ENCODE results near the gene MAN2B2.

Gene MAN2B2

GRCh38 chr4:6595897-6596537 lies 21.0 kb downstream of the MAN2B2 start:
- no peak for DNase-seq (ENCODE audit: low read depth in 2 of 2)

- DNase-seq (ENCODE audit: low read depth in 2 of 2) = no peak
These were observed 22.0 kb downstream of the MAN2B2 start for GRCh38 chr4:6596948-6597347.

DNA sequence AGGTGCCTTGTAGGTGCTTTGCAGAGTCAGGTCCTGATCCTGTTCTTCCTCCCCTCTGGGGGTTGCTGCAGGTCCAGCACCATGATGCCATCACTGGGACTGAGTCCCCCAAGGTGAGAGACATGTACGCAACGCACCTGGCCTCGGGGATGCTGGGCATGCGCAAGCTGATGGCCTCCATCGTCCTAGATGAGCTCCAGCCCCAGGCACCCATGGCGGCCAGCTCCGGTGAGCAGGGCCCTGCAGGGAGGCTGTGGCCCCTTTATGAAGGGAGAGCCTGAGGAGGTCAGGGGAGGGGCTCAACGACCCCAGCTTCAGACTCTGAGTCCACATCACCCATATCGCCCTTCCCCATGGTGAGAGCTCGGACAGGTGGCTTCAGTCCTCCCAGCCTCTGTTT lies 23.1 kb downstream of the MAN2B2 start:
- no peak for DNase-seq (ENCODE audit: low read depth in 2 of 2)

- DNase-seq (ENCODE audit: low read depth in 2 of 2) = no peak
These were observed 23.7 kb downstream of the MAN2B2 start for GRCh38 chr4:6598641-6599040.

DNA sequence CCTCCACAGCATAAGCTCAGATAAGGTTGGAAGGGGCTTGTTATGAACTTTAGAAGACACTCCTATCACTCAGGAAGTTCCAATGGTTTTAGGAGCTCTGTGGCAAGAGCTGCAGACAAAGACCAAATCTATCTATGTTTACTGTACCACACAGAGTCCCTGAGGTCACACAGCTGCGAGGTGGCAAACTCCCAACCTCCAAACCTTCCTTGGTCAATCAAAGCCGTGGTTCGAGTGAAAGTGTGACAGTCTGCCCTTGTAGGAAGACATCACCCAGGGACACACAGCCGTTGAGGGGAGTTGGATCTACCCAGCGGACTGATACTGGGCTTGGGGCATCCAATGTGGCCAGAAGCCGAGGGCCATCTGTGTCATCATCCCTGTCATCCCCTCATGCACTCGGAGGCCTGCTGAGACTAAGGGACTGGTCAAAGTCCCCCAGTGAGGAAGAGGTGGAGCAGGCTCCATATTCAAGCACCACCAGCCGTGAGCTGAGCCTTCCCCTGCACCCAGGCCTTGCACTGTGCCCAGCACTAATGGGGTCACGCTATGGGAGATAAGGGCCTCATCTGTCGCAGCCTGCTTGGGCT lies 26.8 kb downstream of the MAN2B2 start:
- no peak for DNase-seq (ENCODE audit: low read depth in 2 of 2)

DNA sequence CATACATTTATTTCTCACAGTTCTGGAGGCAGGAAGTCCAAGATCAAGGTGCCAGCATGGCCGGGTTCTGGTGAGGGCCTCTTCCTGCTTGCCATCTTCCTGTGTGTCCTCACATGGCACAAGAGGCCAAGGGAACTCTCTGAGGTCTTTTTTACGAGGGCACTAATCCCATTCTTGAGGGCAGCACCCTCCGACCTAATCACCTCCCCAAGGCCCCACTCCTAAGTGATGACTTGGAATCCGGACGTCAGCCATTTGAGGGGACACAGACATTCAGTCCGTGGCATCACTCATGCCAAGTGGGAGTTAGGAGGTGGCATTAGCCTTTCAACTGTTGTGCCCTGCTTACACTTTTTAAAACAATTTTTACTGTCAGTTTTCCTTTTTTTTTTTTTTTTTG lies 27.3 kb downstream of the MAN2B2 start:
- DNase-seq (ENCODE audit: low read depth in 2 of 2) = no peak

- no peak for DNase-seq (ENCODE audit: low read depth in 2 of 2)
These were observed 28.1 kb downstream of the MAN2B2 start for GRCh38 chr4:6603128-6603527.

DNA sequence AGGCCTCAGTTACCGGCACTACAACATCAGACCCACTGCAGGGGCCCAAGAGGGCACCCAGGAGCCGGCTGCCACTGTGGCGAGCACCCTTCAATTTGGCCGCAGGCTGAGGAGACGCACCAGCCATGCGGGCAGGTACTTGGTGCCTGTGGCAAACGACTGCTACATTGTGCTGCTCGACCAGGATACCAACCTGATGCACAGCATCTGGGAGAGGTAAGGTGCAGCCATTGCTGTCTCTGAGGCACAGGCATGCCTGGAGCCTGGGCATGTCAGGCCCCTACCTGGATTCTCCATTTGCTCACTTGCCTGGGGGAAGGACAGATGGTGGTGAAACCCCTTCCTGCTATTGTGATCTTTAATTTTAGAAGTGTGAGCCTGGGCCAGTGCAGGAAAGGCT lies 30.1 kb downstream of the MAN2B2 start:
- no peak for DNase-seq (ENCODE audit: low read depth in 2 of 2)

GRCh38 chr4:6605605-6606004 lies 30.6 kb downstream of the MAN2B2 start:
- DNase-seq (ENCODE audit: low read depth in 2 of 2) = no peak

- DNase-seq (ENCODE audit: low read depth in 2 of 2) = no peak
These were observed 31.7 kb downstream of the MAN2B2 start for GRCh38 chr4:6606465-6607235.

DNA sequence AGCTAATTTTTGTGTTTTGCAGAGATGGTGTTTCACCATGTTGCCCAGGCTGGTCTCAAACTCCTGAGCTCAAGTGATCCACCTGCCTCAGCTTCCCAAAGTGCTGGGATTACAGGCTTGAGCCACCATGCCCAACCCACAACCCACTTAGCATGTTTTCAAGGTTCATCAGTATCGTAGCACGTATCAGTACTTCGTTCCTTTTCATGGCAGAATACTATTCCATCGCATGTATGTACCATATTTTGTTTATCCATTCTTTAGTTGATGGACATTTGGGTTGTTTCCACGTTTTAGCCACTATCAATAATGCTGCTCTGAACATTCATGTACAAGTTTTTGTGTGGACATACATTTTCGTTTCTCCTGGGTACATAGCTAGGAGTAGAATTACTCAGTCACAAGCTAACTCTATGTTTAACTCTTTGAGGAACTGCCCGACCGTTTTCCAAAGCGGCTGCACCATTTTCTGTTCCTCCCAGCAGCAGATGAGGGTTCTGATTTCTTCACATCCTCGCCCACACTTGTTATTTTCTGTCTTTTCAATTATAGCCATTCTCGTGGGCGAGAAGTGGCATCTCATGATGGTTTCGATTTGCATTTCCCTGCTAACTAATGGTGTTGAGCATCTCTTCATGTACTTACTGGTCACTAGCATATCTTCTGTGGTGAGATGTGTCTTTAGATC lies 32.5 kb downstream of the MAN2B2 start:
- no peak for DNase-seq (ENCODE audit: low read depth in 2 of 2)

DNA sequence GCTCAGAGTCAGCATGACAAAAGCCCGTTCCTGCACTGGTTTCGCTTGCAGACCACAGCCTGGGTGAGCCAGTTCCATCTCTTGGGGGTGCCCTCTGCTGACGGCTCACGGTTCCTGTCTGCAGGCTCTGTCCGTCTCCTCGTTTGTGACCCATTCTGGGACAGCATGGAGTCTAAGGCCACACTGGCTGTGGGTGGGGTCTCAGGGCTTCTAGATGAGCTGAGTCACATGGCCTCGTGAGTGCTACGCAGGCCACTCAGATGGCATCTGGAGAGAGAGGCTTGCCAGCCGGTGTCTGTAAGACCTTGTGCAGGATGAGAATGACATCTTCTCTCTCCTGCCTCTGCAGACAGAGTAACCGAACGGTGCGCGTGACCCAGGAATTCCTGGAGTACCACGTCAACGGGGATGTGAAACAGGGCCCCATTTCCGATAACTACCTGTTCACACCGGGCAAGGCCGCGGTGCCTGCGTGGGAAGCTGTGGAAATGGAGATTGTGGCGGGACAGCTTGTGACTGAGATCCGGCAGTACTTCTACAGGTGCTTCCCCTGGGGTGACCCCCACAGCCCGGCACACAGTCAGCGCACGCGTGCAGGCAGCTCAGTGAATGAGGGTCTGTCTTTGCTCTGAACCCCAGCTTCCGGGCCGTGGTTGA lies 33.9 kb downstream of the MAN2B2 start:
- no peak for DNase-seq (ENCODE audit: low read depth in 2 of 2)

DNA sequence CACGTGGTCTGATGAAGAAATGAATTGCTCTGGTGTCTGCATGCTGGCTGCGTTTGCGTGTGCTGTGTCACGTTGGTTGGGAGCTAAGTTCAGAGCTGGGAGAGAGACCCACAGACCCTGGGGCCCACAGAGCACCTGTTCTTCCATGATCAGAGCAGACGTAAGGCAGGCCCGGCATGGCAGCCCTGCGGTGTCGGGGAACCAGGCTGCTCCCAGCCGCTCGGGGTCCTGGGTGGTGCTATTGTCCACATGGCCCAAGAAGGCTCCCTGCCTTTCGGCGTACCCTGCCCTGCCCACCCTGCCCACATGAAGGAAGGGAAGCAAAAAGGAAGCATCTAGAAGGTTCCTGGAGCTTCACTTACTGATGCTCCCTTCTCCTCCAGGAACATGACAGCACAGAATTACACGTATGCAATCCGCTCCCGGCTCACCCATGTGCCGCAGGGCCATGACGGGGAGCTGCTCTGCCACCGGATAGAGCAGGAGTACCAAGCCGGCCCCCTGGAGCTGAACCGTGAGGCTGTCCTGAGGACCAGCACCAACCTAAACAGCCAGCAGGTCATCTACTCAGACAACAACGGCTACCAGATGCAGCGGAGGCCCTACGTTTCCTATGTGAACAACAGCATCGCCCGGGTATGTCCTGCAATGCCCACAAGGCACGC lies 34.6 kb downstream of the MAN2B2 start:
- no peak for DNase-seq (ENCODE audit: low read depth in 2 of 2)

GRCh38 chr4:6610856-6611430 lies 36.0 kb downstream of the MAN2B2 start:
- no peak for DNase-seq (ENCODE audit: low read depth in 2 of 2)

DNA sequence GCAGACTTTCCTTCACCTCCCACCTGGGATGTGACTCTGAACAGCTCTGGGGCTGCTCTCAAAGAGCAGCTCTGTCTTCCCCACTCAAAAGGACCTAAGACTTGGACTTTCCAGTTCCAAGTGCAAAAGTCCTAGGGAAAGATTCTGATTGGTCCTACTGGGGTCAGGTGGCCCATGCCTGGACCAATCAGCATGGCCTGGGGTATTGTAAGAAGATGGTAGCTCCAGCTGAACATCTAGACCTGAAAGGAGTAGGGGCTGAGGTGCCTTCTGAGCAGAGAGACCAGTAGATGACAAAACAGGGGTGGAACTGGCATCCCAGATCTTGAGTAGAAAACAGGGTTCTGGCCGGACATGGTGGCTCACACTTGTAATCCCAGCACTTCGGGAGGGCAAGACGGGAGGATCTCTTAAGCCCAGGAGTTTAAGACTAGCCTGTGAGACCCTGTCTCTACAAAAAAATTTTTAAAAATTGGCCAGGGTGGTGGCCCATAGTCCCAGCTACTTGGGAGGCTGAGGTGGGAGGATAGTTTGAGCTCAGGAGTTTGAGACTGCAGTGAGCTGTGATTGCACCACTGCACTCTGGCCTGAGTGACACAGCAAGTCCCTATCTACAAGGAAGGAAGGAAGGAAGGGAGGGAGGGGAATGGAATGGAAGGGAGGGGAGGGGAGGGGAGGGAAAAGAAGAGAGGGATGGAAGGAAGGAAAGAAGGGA lies 38.1 kb downstream of the MAN2B2 start:
- DNase-seq (ENCODE audit: low read depth in 2 of 2) = no peak

- no peak for DNase-seq (ENCODE audit: low read depth in 2 of 2)
These were observed 39.0 kb downstream of the MAN2B2 start for GRCh38 chr4:6613676-6614651.

GRCh38 chr4:6614701-6615230 lies 39.8 kb downstream of the MAN2B2 start:
- DNase-seq (ENCODE audit: low read depth in 2 of 2) = no peak

DNA sequence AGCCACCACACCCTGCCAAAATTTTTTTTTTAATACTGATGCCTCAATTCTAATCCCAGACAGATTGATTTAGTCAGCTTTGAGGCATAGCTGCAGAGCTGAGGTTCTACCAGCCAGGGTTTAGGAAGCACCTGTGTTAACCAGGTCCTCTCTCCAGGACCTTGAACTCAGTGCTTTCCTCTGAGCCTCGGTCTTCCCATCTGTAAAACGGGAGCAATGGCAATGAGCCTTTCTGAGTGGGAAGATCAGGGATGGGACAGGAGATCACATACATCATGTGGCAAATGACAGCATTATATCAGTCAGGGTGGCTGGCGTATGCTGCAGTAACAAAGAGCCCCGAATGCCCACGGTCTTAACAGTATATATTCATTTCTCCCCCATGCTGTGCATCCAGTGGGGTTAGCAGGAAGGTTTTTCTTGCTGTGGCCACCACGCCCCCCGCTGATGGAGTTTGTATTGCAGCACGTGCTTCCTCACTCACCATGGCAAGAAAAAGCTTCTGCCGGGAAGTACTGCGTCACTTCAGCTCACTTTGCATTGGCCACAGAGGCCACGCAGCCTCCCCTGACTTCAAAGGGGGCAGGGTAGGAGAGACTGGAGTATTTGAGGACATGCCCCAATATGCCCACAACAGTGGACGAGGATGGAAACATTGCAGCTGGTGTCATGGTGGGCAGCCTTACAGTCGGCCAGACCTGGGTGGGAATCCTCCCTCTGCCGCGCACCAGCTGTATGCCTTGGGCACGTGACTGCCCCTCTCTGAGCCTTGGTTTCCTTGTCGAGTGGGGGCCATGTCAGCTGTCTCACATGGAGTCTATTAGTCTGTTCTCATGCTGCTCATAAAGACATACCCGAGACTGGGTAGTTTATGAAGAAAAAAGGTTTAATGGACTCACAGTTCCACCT lies 41.4 kb downstream of the MAN2B2 start:
- no peak for DNase-seq (ENCODE audit: low read depth in 2 of 2)
